Erythroblast (primary cell): Measurements from ENCODE around the gene CACNB1.

Experiments used
- GATA1 ChIP-seq: IDR thresholded peaks from 2 replicates; pipeline ENCODE4 v1.6.1; 2011; ENCODE audit warnings: low read depth, mild to moderate bottlenecking, control low read depth, low read length, moderate library complexity
- POLR2A ChIP-seq: IDR thresholded peaks from 2 replicates; pipeline ENCODE4 v1.6.1; 2011; ENCODE audit warnings: mild to moderate bottlenecking, low read length

DNA sequence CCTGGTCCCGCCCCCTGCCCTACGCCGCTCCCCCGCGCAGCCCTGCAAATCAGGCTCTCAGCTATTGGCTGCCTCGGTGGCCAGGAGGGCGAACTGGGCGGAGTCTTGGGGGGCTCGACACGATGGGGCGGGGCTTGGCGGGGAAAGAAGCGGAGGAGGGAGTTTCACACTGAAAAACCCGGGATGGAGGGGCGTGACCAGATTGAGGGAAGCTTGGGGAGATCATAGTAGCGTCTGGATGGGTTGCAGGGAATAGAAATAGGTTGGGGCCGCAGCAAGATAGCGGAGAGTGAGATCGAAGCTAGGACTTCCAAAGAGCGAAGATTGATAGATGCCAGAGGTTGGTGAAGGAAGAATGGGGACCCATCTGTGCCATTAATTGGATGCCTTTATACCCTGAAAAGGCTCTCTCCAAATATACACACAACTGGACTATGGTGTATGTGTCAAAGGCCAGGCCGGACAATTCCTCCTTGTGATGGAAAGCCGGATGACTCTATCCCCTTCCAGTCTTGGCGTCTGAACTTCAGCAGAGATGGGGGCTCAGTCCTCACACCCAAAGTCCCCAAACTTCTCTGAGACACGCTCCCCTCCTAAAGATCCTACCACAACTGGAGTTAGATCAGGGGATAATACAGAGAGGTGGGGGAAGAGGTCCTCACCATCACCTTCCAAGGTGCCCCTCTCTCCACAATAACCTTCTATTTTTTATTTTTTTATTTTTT, 28.7 kb upstream of the CACNB1 start:
- TF ChIP-seq POLR2A, result no peak
- no peak for TF ChIP-seq GATA1
